ENCODE data around the gene CDT1. TPM values are rescaled to one million over a fixed set of nuclear protein-coding genes. Genes with fewer than 3 reads are reported as not detected.

Gene CDT1
- polyA plus RNA-seq, 3 donors: 16.6 to 23.1 (median 22.1) TPM

- no peak for DNase-seq
Observed at GRCh38 chr16:88834670-88835069, 31.1 kb downstream of the CDT1 start.

- DNase-seq: no peak
Observed at GRCh38 chr16:88835383-88835782, 31.8 kb downstream of the CDT1 start.

GRCh38 chr16:88835818-88836217 is 32.2 kb downstream of the CDT1 start:
- DNase-seq: no peak

- no peak for DNase-seq
Observed at GRCh38 chr16:88836791-88837190, 33.2 kb downstream of the CDT1 start.

- no peak for DNase-seq
Observed at GRCh38 chr16:88837806-88838205, 34.2 kb downstream of the CDT1 start.

GRCh38 chr16:88838566-88838965 is 35.0 kb downstream of the CDT1 start:
- no peak for DNase-seq

GRCh38 chr16:88839026-88839529 is 35.5 kb downstream of the CDT1 start:
- DNase-seq: no peak

- DNase-seq: no peak
Observed at GRCh38 chr16:88839745-88840599, 36.4 kb downstream of the CDT1 start.

- no peak for DNase-seq
Observed at GRCh38 chr16:88840600-88841215, 37.1 kb downstream of the CDT1 start.

GRCh38 chr16:88841521-88842307 is 38.1 kb downstream of the CDT1 start:
- DNase-seq: no peak

- no peak for DNase-seq
Observed at GRCh38 chr16:88842308-88842756, 38.7 kb downstream of the CDT1 start.

- no peak for DNase-seq
Observed at GRCh38 chr16:88842806-88843205, 39.2 kb downstream of the CDT1 start.

GRCh38 chr16:88843256-88843655 is 39.7 kb downstream of the CDT1 start:
- DNase-seq: no peak

- DNase-seq: no peak
Observed at GRCh38 chr16:88844419-88845036, 40.9 kb downstream of the CDT1 start.

GRCh38 chr16:88846088-88846487 is 42.5 kb downstream of the CDT1 start:
- no peak for DNase-seq

GRCh38 chr16:88847654-88848053 is 44.1 kb downstream of the CDT1 start:
- DNase-seq: no peak

GRCh38 chr16:88848557-88848956 is 45.0 kb downstream of the CDT1 start:
- no peak for DNase-seq

GRCh38 chr16:88850531-88851199 is 47.1 kb downstream of the CDT1 start:
- DNase-seq: no peak

- no peak for DNase-seq
Observed at GRCh38 chr16:88851616-88852015, 48.0 kb downstream of the CDT1 start.

- DNase-seq: no peak
Observed at GRCh38 chr16:88853325-88853941, 49.8 kb downstream of the CDT1 start.

Measured in renal pelvis (tissue), 4 donors.